Melanocyte of skin (primary cell): ENCODE results near the gene ANKRD28. TPM values are rescaled to one million over a fixed set of nuclear protein-coding genes. Genes with fewer than 3 reads are reported as not detected.

Source experiments
- small RNA-seq, 2 donors: library from RNA; depleted of rRNA; stranded (forward); fragments of <200 nt; gene quantifications; one replicate each; pipeline ENCODE3, GENCODE V24; 2012
- total RNA-seq, 2 donors: library from RNA; depleted of rRNA; stranded (reverse); fragments of >200 nt; gene quantifications; 2 replicates each; pipeline ENCODE4 v1.2.3, GENCODE V29; 2012

ANKRD28 gene
- 100 to 1,000 TPM; 187 to 221 TPM for total RNA-seq

DNA sequence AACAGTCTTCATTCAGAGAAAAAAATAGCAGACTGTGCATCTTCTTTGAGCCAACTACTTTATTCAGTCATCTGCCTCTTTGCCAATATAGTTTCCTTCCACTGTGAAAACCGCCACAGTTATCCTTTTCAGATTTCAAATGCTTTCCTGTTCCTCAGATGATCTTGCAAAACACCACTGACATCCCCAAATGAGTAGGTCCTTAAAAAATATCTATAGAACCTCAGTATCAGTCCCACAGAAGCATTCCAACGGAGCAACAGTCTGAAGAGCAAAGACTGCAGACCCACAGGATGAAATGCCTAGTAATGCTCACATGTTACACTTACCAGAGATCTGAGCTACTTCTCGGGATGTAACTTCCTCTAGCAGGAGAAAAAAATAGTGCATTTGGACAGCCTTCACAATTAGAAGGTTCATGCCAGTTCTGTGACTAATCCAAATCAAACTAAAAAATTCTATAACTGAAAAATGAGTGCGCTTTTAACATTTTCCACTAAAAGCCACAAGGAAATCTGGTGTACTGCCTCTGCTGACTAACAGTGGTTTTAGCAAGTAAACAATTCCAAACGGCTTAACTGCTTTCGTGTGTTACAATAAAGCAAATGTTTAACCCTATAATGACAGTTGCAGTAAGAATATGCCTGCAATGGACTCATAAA, at the start of gene ANKRD28:
ANKRD28 (minus strand) TSS at position 338 of the 662 bp plus-strand sequence. CDS start 1,458 bp downstream, outside the sequence.

Small RNA genes lying within 50 kb of the gene (small RNA-seq; reads per million reads assigned to genes)
- gene MIR3134 (0 to 0.17 reads per million in 2 donors), gene RN7SL4P (0 reads per million in 2 donors)

Other genes starting within 250 kb of the ANKRD28 start
- gene HACL1, start 196.4 kb downstream of the ANKRD28 start, total RNA-seq: 10 to 100 TPM; 61.9 to 69.6 TPM
- 10 to 100 TPM; 56.6 to 60.9 TPM for gene BTD, start 196.2 kb downstream of the ANKRD28 start, total RNA-seq